A549 (cell line): ENCODE measurements around the gene PI16. TPM values are rescaled to one million over a fixed set of nuclear protein-coding genes. Genes with fewer than 3 reads are reported as not detected.

Experiments used
- ATAC-seq, 2 experiments: fragments of 200-7000 bp in 1 of 2; fragments of >200 bp in 1 of 2; cut with Nextera tagmentation in 1 of 2; cut with Tn5 transposase in 1 of 2; 3 replicates each; pipeline versions ENCODE4 v1.8.0 to v1.9.1; 2018 to 2020; ENCODE audit warnings: mild to moderate bottlenecking in 1 of 2, moderate library complexity in 1 of 2
- CTCF ChIA-PET: fragments of 300-600 bp; sonication (Branson Sonifier 250); formaldehyde crosslinking; extraction: SDS; loops from one replicate; lab custom pipeline; 2021; ENCODE audit warnings: antibody characterized with exemption, inconsistent platforms; lab: Yijun Ruan, JAX
- POLR2A ChIA-PET: fragments of 350-600 bp; formaldehyde crosslinking; extraction: SDS; loops from one replicate; lab custom pipeline; 2021; ENCODE audit warnings: antibody characterized with exemption, inconsistent platforms; lab: Yijun Ruan, JAX
- DNase-seq, 2 experiments: peaks; one replicate each; pipeline versions ENCODE4 v3.0.0 to v3.0.0-alpha.2; 2011 to 2016; ENCODE audit warnings: low read depth in 1 of 2, low spot score in 1 of 2
- FAIRE-seq: peaks from 2 replicates; lab custom pipeline; 2011; peaks lifted over from hg19 to GRCh38; lab: Jason Lieb, UNC
- H3K27ac ChIP-seq, 2 experiments: fragments of >200 bp; sonication (Bioruptor Twin); formaldehyde crosslinking; 3 replicates each; pipeline ENCODE4 v1.5.1; 2016 to 2017
- H3K4me1 ChIP-seq: fragments of >200 bp; sonication (Bioruptor Twin); formaldehyde crosslinking; 3 replicates; pipeline ENCODE4 v1.6.1; 2016
- H3K4me2 ChIP-seq: fragments of >200 bp; sonication (Bioruptor Twin); formaldehyde crosslinking; 3 replicates; pipeline ENCODE4 v1.6.1; 2016
- H3K4me3 ChIP-seq: fragments of >200 bp; sonication (Bioruptor Twin); formaldehyde crosslinking; 3 replicates; pipeline ENCODE4 v1.5.1; 2016
- H3K9me3 ChIP-seq: fragments of >200 bp; sonication (Bioruptor Twin); formaldehyde crosslinking; 3 replicates; pipeline ENCODE4 v1.6.1; 2016
- BCL3 ChIP-seq: fragments of >200 bp; sonication (Bioruptor Twin); formaldehyde crosslinking; IDR thresholded peaks from 3 replicates; pipeline ENCODE4 v1.6.1; 2016
- CBX2 ChIP-seq: fragments of 200-600 bp; sonication (generic); IDR thresholded peaks from 2 replicates; pipeline ENCODE4 v1.6.1; 2016; ENCODE audit warnings: low read depth, mild to moderate bottlenecking, borderline replicate concordance
- E2F6 ChIP-seq: IDR thresholded peaks from 2 replicates; pipeline ENCODE4 v1.6.1; 2012; ENCODE audit warnings: low read depth, borderline replicate concordance
- EHMT2 ChIP-seq: fragments of 200-600 bp; sonication (generic); IDR thresholded peaks from 2 replicates; pipeline ENCODE4 v1.6.1; 2016; ENCODE audit warnings: antibody characterized with exemption, low read depth, mild to moderate bottlenecking, moderate library complexity
- ESRRA ChIP-seq: fragments of 150-350 bp; IDR thresholded peaks from 2 replicates; pipeline ENCODE4 v1.6.1; 2014; ENCODE audit warnings: mild to moderate bottlenecking, low read length, borderline replicate concordance
- HOXB13 ChIP-seq: fragments of 250-450 bp; sonication (Bioruptor Pico); IDR thresholded peaks from 2 replicates; pipeline ENCODE4 v1.5.0; 2020; ENCODE audit warnings: low read depth, mild to moderate bottlenecking, moderate library complexity
- HOXB5 ChIP-seq: fragments of 250-450 bp; sonication (Bioruptor Pico); IDR thresholded peaks from 2 replicates; pipeline ENCODE4 v1.5.0; 2020; ENCODE audit warnings: mild to moderate bottlenecking, moderate library complexity
- KDM1A ChIP-seq: fragments of 200-600 bp; sonication (generic); IDR thresholded peaks from 2 replicates; pipeline ENCODE4 v1.6.1; 2016; ENCODE audit warnings: low read depth, mild to moderate bottlenecking
- MAX ChIP-seq: IDR thresholded peaks from 2 replicates; pipeline ENCODE4 v1.6.1; 2012
- MAZ ChIP-seq: fragments of 150-350 bp; IDR thresholded peaks from 2 replicates; pipeline ENCODE4 v1.6.1; 2014; ENCODE audit warnings: antibody characterized with exemption, low read depth, low read length, borderline replicate concordance
- PBX3 ChIP-seq: IDR thresholded peaks from 2 replicates; pipeline ENCODE4 v1.6.1; 2012
- PHF8 ChIP-seq: fragments of 200-600 bp; sonication (generic); IDR thresholded peaks from 2 replicates; pipeline ENCODE4 v1.6.1; 2016; ENCODE audit warnings: low read depth, mild to moderate bottlenecking, antibody characterized with exemption, moderate library complexity, borderline replicate concordance
- REST ChIP-seq: fragments of 200-600 bp; sonication (generic); IDR thresholded peaks from 2 replicates; pipeline ENCODE4 v1.6.1; 2016; ENCODE audit warnings: antibody characterized with exemption, mild to moderate bottlenecking, moderate library complexity
- RFX5 ChIP-seq: fragments of 450-650 bp; IDR thresholded peaks from 2 replicates; pipeline ENCODE4 v1.7.1; 2014; ENCODE audit warnings: antibody characterized with exemption, mild to moderate bottlenecking, moderate library complexity
- WGBS: methylation state at CpG from one replicate; pipeline ENCODE4 v1.1.6; 2017; ENCODE audit errors: missing lambda C conversion rate; 5-methylcytosine and 5-hydroxymethylcytosine counted together
- polyA plus RNA-seq, 4 experiments: library from polyadenylated mRNA; depleted of rRNA in 3 of 4; stranded (reverse); fragments of >200 nt; fragmentation: RNase III in 1 of 4; extraction: RNeasy Plus Mini Kit Qiagen cat#74134 plus additional on column Dnase treatment in 1 of 4; gene quantifications; 2 replicates in 3 of 4; 3 replicates in 1 of 4; pipeline ENCODE4 v1.2.3, GENCODE V29; 2011 to 2017

Gene PI16
- polyA plus RNA-seq, 2 of the 4 experiments (the other 2 are of a cell fraction) = not detected

- WGBS = 43% methylated on average over 2 of the region's 2 CpGs
- ATAC-seq = no peak
- FAIRE-seq = no peak
- H3K4me2 ChIP-seq = no peak overlapping the region
- TF ChIP-seq E2F6 (no peak), ESRRA (no peak), KDM1A (no peak), MAZ (no peak), HOXB13 (no peak), RFX5 (no peak)
- ChIA-PET CTCF (no interaction called here), POLR2A (no interaction called here)
- no peak for DNase-seq
- H3K4me3 ChIP-seq = no peak overlapping the region
- no peak overlapping the region for H3K27ac ChIP-seq
- no peaks in the 10 kb centered on the region for H3K9me3 ChIP-seq
- no peaks in the 10 kb centered on the region for H3K4me1 ChIP-seq
These were observed 21.4 kb upstream of the PI16 start for GRCh38 chr6:36933102-36933501.

- FAIRE-seq = no peak
- POLR2A ChIA-PET = no interaction called here
These were observed 21.0 kb upstream of the PI16 start for GRCh38 chr6:36933519-36933918.

More at GRCh38 chr6:36933519-36933918, 21.0 kb upstream of the PI16 start:
- TF ChIP-seq PBX3 = no peak
- no peak for TF ChIP-seq ESRRA
- TF ChIP-seq REST = no peak
- no peak for TF ChIP-seq KDM1A
- no peak for TF ChIP-seq EHMT2
- no peak for TF ChIP-seq E2F6
- no peak for TF ChIP-seq MAX
- TF ChIP-seq PHF8 = no peak
- no peak for TF ChIP-seq HOXB5 (CRISPR knock-in tag)
- no peak for TF ChIP-seq CBX2
- TF ChIP-seq BCL3 = no peak
- no peak overlapping the region for H3K4me2 ChIP-seq
- CTCF ChIA-PET = no interaction called here
- ATAC-seq (no peak), DNase-seq (no peak)
- no peak overlapping the region for H3K27ac ChIP-seq
- no peak overlapping the region for H3K4me3 ChIP-seq
- H3K9me3 ChIP-seq = no peaks in the 10 kb centered on the region
- no peaks in the 10 kb centered on the region for H3K4me1 ChIP-seq
- 90% methylated on average over 4 of the region's 4 CpGs for WGBS
